ENCODE measurements around the gene ARHGAP44. TPM values are rescaled to one million over a fixed set of nuclear protein-coding genes. Genes with fewer than 3 reads are reported as not detected.

Gene ARHGAP44
- total and polyA plus RNA-seq, 2 donors (not counting 1 experiment from before 2014, with no cell fraction given): 0.78 to 11.6 TPM

DNA sequence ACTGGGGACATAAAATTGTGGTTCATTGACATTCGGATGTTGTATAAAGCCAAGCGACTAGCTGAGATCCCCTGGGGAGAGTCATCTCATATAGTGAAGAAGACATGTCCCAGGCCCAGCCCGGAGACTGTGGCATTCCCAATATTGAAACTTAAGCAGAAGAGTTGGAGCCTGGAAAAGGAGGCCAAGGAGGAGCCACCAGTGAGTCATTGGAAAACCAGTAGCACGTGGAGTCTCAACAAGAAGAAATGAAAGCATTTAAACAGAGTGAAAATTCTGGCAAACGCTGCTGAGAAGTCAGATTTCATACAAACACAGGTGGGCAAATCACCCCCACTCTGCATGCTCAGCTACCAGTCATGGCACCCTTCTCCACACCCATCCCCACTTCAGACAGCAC, 237.9 kb downstream of the ARHGAP44 start:
- CTCF ChIA-PET: interaction anchor here (0.7 to 8.3 kb wide), 2 partner anchors 10 to 15 kb away, joined by 3 to 180 read pairs; partner anchors contain the start of gene ELAC2
- no peak overlapping the region for H3K27ac Mint-ChIP-seq
- H3K36me3 ChIP-seq (replicated peaks in 1 of 2; ENCODE audit: control extremely low read depth in 1 of 2, control insufficient read depth in 1 of 2, extremely low read depth in 1 of 2, insufficient read depth in 2 of 2, low read length in 1 of 2): no peaks in the 10 kb centered on the region

DNA sequence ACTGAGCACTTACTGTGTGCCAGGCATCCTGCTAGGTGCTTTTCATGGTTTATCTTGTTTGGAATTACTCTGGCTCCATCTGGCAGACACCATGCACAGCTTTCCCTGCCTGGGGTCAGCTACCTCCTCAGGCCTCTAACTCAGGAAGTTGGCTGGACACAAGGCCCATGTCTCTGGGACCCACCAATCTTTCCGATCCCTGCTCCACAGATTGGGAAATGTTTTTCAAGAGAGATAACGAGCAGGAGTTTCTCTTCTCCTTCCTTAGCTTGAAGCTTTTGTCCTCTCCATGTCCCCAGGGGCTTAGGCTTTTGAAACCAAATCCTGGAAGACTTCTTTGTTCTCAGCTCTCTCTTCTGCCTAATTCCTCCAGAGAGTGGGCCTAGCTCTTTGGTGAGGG, 240.0 kb downstream of the ARHGAP44 start:
- H3K9ac ChIP-seq (ENCODE audit: low read length): no peak overlapping the region
- ChIA-PET POLR2A (no interaction called here), CTCF (interaction anchor here (0.8 to 8.3 kb wide), 10 partner anchors 11 to 1898 kb away, joined by 3 to 180 read pairs (median 10); partner anchors contain the start of gene ELAC2)
- ATAC-seq (ENCODE audit: low read depth) (no peak), DNase-seq (no peak)
- H3K27ac Mint-ChIP-seq: no peak overlapping the region
- no peak overlapping the region for H3K4me3 ChIP-seq (ENCODE audit: control extremely low read depth in 1 of 5, extremely low read depth in 1 of 5, insufficient read depth in 1 of 5, low read depth in 2 of 5, low read length in 4 of 5)
- H3K4me1 ChIP-seq (ENCODE audit: control insufficient read depth in 2 of 2, insufficient read depth in 2 of 2, low read length in 2 of 2): peaks cover 5% of the 10 kb centered on the region in 2 donors
- H3K9me3 ChIP-seq (ENCODE audit: control extremely low read depth in 1 of 3, control insufficient read depth in 2 of 3, insufficient read depth in 1 of 3, low read length in 2 of 3): no peaks in the 10 kb centered on the region
- H3K4me3 Mint-ChIP-seq: no peak overlapping the region
- H3K79me2 ChIP-seq (ENCODE audit: control insufficient read depth, insufficient read depth, low read length): no peaks in the 10 kb centered on the region
- peaks cover 12% of the 10 kb centered on the region for H3K27me3 Mint-ChIP-seq
- no peaks in the 10 kb centered on the region for H4K20me1 ChIP-seq (ENCODE audit: control insufficient read depth, insufficient read depth, low read length, poor library complexity, severe bottlenecking)
- H3K27me3 ChIP-seq (replicated peaks in 1 of 4; ENCODE audit: control extremely low read depth in 1 of 4, control insufficient read depth in 3 of 4, insufficient read depth in 4 of 4, low read length in 3 of 4): peaks cover 0 to 4% (median 1%) of the 10 kb centered on the region in 4 experiments
- H2AFZ ChIP-seq (ENCODE audit: insufficient read depth, low read depth, low read length, poor library complexity, severe bottlenecking): no peak overlapping the region
- peaks cover 12% of the 10 kb centered on the region for H3K4me1 Mint-ChIP-seq
- no peak overlapping the region for H3K4me2 ChIP-seq (replicated peaks; ENCODE audit: low read depth, low read length, poor library complexity, severe bottlenecking)
- WGBS (ENCODE audit: insufficient coverage): no CpG with 5 or more reads among the region's 2 CpGs
- intact Hi-C loops (cut with micrococcal nuclease): no loop called here
- H3K27ac ChIP-seq (ENCODE audit: low read length in 2 of 2): no peak overlapping the region
- TF ChIP-seq EZH2 (IDR thresholded peaks at IDR 0.05; ENCODE audit: borderline replicate concordance, insufficient read depth, low read depth, low read length, poor library complexity, severe bottlenecking) (no peak), CTCF (IDR thresholded peaks at IDR 0.05) (no peak)
- no peaks in the 10 kb centered on the region for H3K36me3 ChIP-seq (replicated peaks in 1 of 2; ENCODE audit: control extremely low read depth in 1 of 2, control insufficient read depth in 1 of 2, extremely low read depth in 1 of 2, insufficient read depth in 2 of 2, low read length in 1 of 2)
- H3K9me3 Mint-ChIP-seq (ENCODE audit: insufficient read depth): no peaks in the 10 kb centered on the region

More for the DNA sequence above, 237.9 kb downstream of the ARHGAP44 start:
- no peak overlapping the region for H3K4me2 ChIP-seq (replicated peaks; ENCODE audit: low read depth, low read length, poor library complexity, severe bottlenecking)
- no peaks in the 10 kb centered on the region for H3K9me3 Mint-ChIP-seq (ENCODE audit: insufficient read depth)
- no peak overlapping the region for H3K4me3 ChIP-seq (ENCODE audit: control extremely low read depth in 1 of 5, extremely low read depth in 1 of 5, insufficient read depth in 1 of 5, low read depth in 2 of 5, low read length in 4 of 5)
- no peaks in the 10 kb centered on the region for H4K20me1 ChIP-seq (ENCODE audit: control insufficient read depth, insufficient read depth, low read length, poor library complexity, severe bottlenecking)
- ATAC-seq (ENCODE audit: low read depth) (no peak), DNase-seq (no peak)
- H3K9me3 ChIP-seq (ENCODE audit: control extremely low read depth in 1 of 3, control insufficient read depth in 2 of 3, insufficient read depth in 1 of 3, low read length in 2 of 3): no peaks in the 10 kb centered on the region
- peaks cover 14% of the 10 kb centered on the region for H3K27me3 Mint-ChIP-seq
- H3K4me1 ChIP-seq (ENCODE audit: control insufficient read depth in 2 of 2, insufficient read depth in 2 of 2, low read length in 2 of 2): peaks cover 7 to 8% of the 10 kb centered on the region in 2 donors
- H3K9ac ChIP-seq (ENCODE audit: low read length): no peak overlapping the region
- intact Hi-C loops (cut with micrococcal nuclease): no loop called here
- peaks cover 0 to 4% (median 1%) of the 10 kb centered on the region in 4 experiments for H3K27me3 ChIP-seq (replicated peaks in 1 of 4; ENCODE audit: control extremely low read depth in 1 of 4, control insufficient read depth in 3 of 4, insufficient read depth in 4 of 4, low read length in 3 of 4)
- no peak overlapping the region for H3K27ac ChIP-seq (ENCODE audit: low read length in 2 of 2)
- peaks cover 14% of the 10 kb centered on the region for H3K4me1 Mint-ChIP-seq
- H2AFZ ChIP-seq (ENCODE audit: insufficient read depth, low read depth, low read length, poor library complexity, severe bottlenecking): no peak overlapping the region
- TF ChIP-seq EZH2 (IDR thresholded peaks at IDR 0.05; ENCODE audit: borderline replicate concordance, insufficient read depth, low read depth, low read length, poor library complexity, severe bottlenecking) (no peak), CTCF (IDR thresholded peaks at IDR 0.05) (no peak)
- POLR2A ChIA-PET: no interaction called here
- H3K79me2 ChIP-seq (ENCODE audit: control insufficient read depth, insufficient read depth, low read length): no peaks in the 10 kb centered on the region
- no peak overlapping the region for H3K4me3 Mint-ChIP-seq
- WGBS (ENCODE audit: insufficient coverage): 85% methylated on average over 5 of the region's 5 CpGs

Measured in B cell (primary cell).